ENCODE data around the gene TSPAN9. TPM values are rescaled to one million over a fixed set of nuclear protein-coding genes. Genes with fewer than 3 reads are reported as not detected.

TSPAN9 gene
- polyA plus RNA-seq, 10 donors: 99.8 to 117 (median 105) TPM

DNA sequence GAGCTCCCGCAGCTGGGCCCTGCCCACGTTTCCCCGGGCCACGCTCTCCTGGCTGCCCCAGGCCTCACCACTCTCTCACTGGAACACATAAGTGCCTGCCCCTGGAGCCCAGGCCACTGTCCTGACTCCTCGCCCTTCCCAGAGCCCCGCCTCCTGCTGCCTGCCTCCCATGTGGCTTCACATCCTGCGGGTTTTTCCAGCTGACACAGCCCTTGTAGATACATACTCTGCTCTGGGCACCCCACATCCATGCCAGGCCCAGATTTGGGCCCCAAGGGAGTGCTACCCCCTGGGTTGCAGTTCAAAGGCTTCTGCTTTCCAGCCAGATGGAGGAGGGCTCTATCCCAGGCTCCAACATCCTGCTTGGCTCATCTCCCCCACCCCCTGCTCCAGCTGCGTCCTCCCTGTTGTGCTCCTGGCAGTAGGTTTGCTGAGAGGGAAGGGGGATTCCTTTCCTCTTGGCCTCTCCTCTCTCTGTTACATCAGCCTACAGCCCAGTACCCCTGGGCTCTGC is 60.1 kb downstream of the TSPAN9 start:
- DNase-seq: peak in 2 of 3 donors; percentile 76 to 90

DNA sequence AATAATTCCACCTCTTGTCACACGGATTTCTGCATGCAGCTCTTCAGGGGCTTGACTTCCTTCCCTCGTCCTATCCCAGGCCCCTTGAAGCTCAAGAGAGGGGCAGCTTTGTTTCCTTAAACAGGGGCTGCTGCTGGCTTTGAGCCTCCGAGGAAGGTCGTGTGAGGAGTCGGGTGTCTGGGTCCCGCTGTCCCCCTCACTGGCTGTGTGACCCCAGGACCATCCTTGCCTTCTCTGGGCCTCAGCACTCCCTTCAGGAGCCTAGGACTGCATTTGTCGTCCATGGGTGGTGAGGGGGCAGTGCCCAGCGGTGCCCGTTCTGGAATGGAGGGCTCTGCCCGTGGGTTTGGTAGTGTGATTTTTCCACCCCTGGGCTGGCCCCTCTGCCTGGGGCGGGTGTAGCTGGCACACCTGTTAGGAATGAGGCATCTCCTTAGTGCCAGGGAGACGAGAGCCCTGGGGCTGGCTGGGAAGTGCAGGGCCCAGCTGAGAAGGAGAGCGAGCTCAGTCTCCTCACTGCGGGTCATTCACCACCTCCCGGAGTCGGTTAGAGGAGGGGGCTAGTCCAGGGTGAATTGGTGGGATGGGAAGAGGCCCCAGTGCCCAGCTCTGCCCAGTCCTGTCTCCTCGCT is 60.8 kb downstream of the TSPAN9 start:
- DNase-seq: no peak

DNA sequence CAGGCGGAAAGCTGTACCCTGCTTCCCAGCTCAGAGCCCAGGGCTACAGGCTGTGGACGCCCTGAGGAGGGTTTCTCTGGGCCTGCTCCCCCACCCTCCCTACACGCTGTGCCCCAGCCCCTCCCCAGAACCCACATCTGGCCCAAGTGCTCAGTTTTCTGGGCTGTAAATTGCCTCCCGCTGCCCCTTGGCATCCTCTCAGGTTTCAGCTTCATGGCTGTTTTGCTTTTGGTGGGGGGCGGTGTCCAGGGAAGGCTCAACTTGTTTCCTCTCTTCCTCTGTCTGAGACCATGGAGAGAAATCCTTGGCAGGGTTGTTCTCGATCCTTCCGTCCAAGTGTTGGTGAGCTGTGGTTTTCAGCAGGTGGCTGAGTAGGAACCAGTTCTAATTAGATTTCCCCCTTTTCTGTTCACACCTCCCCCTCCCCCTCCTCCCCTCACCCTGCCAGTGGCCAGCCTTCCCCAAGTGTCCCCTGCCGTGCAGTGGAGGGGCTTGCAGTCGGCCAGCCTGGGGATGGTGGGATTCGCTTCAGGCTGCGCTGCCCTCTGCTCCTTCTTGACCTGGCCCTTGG is 61.8 kb downstream of the TSPAN9 start:
- DNase-seq: peak in 1 of 3 donors; percentile 63

DNA sequence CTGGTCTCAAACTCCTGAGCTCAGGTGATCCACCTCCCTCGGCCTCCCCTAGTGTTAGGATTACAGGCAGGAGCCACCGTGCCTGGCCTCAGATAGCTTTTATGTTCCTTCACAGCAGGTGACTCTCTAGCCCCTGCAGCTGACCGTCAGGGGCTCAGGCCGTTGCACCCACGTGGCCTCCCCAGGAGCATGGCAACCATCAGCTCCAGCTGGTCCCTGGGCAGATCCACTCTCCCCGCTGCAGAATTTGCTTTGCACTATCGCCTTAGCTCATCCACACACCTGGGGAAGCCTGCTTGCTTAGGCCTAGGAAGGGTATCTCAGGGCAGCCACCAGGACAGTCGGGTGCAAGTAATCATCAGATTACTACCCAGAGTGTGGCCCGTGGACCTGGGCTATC is 62.6 kb downstream of the TSPAN9 start:
- no peak for DNase-seq

DNA sequence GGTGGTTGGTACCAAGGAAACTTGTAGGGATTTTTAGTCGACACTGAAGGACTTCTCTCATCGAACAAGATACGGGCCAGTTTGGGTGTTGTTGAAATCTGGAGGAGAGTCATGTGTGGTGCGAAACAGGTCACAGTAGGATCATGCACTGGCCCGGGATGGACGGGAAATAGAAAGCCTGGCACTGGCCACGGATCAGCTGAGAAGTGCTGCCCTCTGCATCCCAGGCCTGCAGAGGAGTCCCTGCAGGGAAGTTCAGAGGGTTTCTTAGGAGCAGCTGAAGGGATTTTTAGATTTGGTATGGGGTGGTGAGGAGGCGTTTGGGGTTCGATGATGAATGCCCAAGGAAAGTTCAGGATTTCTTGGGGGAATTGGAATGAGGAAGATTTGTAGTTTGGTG is 63.1 kb downstream of the TSPAN9 start:
- no peak for DNase-seq

DNA sequence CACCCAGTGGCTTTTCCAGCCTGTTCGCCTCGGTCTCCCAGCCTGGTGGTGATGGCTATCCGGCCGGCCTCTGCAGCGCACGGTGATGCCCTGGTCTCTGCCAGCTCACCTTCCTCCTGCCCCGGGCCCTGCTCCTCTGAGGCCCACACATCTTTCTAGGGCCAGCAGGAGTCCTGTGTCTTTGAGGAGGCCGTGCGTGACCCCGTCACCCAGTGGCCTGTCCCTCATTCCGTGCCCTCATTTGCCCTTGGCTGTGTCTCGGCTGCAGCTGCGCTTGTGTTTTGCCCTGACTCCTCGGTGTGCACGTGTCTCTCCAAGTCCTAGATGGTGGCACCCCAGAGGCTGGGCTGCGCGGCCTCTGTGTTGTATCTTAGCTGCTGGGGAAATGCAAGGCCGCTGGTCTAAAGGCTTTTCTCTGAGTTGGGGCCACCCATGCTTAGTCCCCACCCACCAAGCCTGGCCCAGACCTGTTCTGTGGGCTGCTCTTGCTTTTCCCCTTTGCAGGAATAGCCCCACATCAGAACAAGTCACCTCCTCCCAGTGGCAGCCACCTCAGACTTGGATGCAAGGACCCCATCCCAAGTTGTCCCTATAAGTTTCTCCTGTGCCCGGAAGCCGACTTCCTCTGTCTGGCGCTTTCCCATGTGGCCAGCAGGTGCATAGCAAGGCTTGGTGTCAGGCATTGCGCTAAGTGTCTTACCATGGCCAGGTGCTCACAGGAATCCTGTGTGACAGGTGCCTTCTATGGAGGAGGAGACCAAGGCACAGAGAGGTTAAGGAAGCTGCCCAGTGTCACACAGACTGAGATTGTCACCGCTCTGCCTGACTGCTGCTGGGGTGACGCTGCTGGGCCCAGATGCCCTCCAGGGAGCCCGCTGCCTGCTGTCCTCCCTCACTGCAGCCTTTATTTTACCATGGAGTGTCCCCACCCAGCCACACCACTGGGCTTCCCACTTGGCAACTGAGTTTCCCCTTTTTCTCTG is 64.5 kb downstream of the TSPAN9 start:
- DNase-seq: no peak

DNA sequence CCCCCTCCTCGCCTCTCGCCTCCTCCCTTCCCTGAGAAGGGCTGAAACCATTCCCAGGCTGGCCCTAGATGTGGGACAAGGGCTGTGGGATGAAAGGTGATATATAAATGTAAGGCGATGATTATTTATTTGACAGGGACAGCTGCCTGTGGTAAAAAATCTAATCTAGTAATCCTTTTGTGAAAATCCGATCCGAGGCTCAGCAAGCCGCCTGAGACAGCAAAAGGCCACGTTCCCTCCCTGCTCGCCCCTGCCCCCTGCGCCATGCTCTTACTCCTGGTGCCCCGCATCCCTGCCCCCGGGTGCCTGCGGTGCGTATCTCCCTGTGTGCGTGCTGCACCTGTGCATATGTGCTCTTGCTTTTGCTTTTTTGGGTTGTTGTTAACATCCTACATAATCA is 65.2 kb downstream of the TSPAN9 start:
- no peak for DNase-seq

DNA sequence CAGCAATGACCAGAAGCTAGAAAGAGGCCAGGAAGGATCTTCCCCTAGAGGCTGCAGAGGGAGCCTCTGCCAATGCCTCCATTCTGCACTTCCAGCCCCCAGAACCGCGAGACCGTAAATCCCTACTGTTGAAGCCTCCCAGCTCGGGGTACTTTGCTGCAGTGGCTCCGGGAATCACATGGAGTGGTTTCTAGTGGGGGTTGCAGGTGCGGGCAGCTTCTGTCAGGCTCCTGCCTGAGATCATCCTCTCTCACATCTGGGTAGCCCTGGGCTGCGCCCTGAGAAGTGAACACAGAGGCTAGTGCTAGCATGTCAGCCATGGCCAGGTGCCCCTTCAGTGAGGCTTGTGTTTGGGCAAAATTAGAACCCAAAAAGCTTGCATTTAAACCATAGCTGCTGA is 67.3 kb downstream of the TSPAN9 start:
- DNase-seq: no peak

DNA sequence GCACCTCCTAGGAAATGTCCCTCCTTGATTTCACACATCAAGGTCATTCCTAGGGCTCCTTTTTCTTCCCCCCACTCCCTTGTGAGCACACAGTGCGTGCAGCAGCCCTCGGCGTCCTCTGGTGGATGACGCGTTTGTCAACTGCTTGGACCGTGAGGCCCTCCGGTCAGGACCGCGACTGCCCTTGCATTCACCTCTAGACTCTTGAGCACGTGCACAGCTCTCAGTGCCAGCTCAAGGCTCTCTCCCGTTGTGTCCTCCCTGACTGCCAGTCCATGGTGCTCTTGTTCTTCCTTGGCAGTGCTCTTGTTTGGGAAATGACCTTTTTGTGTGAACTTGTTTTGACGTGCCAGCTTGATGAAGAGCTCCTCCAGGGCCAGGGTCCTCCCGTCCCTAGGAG is 67.9 kb downstream of the TSPAN9 start:
- DNase-seq: no peak

DNA sequence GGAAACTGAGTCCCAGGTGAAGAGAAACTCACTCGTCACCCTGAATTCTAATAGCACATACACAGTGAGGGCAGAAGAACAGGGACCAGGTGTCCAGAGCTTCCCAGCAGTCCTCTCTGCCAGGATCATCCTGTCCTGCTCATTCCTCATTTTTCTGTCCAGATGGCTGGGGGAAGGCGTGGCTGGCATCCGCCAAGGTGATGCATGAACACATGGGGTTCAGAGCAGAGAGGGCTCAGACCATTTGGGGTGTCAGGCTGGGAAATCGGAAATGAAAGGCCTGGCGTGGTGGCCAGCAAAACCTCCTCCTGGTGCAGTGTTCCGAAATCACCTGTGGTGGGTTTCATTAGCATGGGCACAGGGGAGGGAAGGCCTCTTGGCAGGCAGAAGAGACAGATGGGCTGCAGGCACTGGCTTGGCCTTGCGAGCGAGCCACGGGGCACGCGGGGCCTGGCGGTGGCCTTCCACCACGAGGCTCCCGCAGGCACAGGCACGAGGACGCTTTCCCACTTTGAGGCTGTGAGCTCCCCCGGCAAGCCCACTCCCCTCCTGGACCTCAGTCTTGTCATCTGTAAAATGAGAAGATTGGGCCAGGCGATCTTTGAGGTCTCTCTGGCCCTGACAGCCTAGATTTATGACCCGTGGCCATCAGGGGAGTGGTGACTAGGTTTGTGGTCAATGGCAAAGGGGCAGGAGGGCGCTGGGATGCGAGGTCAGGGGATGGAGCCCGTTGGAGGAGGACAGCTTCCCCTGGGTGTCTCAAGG is 68.5 kb downstream of the TSPAN9 start:
- no peak for DNase-seq

DNA sequence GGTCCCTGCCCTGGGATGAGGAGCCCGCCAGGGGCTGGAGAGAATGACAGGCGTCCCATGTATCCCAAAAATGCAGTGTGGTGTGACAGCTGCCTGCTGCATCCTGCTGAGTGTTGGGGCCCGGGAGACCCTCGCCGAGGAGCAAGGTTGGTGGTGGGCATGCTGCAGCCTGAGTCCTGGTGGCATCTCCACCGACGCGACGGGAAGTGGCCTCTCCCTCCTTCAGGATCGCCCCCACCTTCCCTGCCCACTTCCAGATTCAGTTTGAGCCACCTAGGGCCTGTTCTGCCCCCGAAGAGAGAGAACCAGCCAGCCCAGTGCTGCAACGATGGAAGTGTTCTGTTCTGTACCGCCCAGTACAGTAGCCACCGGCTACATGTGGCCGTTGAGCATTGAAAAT is 70.1 kb downstream of the TSPAN9 start:
- no peak for DNase-seq

DNA sequence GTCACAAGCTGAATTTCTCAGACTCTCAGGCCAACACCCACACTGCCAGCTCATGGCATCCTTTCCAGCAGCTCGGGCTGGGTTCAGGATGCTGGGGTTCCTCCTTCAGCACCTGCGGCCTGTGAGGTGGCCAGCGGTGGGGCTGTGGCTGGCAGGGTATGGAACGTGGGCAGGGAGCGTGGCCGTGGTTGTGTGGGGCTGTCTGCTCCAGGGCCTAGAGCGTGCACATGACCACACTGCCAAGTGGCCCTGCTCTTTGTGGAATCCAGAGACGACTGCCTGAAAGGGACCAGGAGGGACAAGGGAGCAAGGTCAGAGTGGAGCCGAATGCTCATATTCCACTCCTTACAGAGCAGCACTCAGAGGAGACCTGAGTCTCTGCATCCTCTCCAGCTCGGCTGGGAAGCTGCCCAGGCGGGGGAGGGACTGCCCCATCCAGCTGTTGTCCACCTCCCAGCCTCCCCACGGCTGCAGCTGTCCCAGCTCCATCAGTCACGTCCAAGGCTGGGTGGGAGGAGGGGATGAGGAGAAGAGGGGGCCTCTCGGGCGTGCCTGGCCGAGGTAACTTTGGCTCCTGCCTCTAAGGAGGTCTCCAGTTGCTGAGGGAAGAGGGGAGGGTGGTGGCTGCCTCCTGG is 71.3 kb downstream of the TSPAN9 start:
- peak; percentile 75 to 96 (median 88) for DNase-seq

DNA sequence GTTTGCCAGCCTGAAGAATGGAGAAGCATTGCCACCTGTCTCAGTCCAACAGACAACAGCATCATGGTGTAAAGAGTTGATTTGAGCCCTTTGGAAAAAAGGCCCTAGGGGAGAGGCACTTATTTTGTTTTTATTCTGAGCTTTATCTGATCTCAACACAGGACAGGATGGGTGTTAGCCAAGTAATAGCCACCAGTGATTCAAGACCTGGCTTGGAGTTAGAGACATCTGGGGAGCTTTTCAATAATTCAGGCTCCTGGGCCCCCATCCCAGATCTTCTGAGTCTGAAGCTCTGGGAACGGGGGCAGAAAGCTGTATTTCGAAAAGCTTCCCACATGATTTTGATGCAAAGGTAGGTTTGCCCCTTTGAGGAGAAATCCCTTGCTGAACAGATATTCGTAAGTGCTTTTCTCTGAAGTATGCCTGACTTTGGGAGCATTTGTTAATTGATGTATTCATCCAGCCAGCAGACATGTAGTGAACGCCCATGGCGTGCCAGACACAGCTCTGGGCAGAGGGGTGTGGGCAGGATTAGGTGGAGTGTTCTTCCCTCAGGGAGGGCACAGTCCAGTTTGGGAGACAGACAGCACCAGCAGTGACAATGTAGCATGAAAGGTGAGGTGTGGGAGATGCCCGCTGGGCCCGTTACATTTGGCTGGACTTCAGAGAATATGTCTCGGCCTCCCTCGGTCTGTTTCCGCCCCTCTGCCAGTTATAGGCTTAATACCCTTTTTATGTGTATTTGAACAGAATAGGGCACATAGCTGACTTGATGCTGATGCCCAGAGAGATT is 72.5 kb downstream of the TSPAN9 start:
- DNase-seq: peak in 2 of 3 donors; percentile 44 to 77

DNA sequence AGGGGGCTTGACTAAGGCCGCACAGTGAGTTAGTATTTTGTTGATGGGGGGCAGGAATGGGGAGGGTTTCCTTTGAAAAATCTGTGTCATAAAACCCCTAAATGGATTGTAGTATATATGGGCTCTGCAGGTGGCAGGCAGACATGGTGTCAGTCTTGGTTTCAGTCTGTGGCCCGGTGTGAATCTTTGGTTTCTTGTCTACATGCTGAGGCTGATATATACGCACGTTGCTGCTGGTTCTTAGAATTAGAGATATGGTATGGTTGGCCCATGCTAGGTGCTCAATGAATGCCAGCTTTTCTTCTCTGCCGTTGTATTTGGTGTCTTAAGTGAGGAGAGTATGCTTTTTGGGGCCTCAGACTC is 73.1 kb downstream of the TSPAN9 start:
- DNase-seq: no peak

DNA sequence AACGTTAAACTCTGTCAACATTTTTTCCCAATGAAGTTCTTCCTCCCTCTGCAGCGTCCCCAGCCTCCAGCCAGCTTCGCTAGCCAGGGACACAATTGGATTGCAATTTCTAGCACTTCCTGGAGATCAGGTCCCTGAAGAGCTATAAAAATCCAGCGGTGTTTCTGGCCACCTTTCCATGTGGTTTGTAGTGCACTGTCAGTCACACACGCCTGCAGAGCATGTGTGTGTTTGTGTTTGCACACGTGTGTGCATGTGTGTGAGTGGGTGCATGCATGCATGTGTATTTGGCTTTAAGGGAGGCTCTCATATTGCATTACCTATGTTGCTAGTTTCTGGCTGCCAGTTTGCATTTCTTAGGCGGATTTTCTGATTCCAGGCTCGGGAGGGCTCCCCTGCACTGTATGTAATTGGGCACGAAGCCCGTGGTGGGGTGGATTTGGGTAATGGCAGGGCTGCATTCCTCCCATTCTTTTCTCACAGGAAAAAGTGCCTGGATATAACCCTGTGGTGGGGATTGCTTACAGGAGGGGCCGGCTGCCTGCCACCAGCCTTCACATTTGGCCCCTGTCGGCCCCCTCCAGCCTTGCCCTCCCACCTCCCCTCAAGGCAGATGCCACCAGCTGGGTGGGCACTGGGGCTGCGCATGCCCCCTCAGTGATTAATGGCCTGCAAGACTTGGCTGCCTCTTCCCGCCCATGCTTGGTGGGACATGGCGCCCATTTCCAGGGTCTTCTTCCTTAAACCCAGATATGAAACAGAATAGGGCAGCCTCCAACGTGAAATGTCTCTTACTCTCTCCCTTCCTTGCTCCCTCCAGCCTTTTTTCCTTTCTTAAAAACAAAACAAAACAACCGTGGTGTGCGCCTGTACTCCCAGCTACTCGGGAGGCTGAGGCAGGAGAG is 74.0 kb downstream of the TSPAN9 start:
- peak in 2 of 3 donors; percentile 80 to 94 for DNase-seq

DNA sequence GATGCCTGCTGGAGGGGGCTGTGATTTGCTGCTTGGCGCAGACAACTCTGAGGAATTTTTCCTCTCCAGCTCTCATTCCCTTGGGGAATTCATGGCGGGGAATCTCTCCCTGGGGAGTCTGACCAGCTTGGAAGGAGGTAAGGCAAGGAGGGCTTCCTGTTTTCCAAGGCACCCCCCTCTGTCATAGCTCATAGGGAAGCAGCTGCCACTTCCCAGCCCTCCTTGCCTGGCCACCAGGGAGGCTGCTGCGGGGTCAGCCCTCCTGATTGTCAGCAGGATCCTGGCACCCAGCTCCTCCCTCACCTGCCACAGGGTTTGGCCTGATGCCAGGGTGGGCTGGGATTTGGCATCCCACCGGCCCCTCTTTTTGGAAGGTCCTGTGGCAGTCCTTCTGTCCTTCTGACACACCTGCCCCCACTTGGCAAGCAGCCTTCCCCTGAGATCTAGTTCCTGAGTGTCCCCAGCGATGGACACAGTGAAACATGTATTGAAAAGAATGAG is 74.9 kb downstream of the TSPAN9 start:
- DNase-seq: peak; percentile 49 to 81 (median 70)

DNA sequence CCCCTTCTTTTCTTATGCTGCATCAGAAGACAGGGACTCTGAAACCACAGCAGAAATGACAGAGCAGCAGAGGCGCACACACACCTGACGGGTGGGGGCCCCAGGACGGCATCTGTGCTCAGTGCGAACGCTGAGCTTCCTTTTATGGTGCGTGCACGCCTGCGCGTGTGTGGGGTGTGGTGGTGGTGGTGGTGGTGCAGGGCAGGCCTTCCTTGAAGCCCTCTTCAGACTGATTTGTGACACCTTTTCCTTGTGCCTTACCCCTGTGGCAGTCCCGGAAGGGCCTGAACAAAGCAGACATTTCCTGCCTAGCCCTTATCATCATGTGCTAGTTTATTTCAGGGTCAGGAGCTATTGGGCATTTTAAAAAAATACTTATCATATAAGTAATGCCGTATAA is 75.7 kb downstream of the TSPAN9 start:
- DNase-seq: no peak

DNA sequence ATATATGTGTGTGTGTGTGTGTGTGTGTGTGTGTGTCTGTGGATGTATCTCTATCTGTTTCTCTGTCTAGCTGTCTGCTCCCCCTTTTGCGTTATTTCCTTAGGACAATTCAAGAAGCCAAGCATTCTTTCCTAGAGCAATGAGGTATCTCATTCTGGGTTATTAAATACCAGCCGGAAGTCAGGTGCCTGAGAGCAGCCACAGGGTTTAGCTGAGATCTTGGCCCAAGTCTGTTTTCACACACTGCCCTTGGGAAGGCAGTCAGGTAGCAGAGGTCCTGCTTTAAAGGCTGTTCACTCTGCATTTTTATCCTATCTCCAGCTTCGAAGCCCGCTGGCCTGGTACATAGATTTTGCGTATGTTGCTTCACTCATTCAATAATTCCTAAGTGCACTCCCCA is 76.8 kb downstream of the TSPAN9 start:
- DNase-seq: no peak

DNA sequence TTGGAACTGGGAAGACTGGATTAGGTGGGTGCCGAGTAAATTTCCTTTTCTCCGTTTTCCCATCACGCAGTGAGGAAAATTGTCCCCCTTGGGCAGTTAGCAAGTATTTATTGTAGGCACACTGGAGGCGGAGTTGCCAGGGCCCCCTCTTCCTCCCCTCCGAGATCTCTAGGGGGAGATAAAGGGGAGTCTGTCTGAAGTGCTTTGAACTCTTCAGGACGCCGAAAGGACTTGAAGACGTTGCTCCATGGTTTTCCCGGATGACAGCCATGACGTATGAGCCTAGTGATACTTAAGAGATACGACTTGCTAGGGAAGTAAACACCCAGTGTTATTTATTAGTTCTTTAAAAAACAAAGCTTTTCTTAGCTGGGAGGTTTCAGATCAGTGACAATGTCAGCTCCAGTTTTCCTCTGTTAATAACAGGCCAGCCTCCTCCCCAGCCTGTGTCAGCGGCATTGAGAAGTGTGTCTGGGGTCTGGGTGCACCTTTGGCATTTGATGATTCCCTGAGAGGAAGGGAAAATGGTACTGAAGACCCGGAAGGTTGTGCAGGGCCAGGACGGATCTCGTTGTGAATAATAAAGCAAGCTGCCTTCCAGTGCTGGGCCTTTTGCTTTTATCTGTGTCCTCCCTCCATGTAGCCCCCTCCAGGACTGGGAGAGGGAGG is 78.7 kb downstream of the TSPAN9 start:
- peak in 1 of 3 donors; percentile 35 for DNase-seq

Measured in muscle of back (tissue), 11 donors.